Liver (tissue), 3 donors: ENCODE measurements around the gene SH3D19.

Source experiments
- EGR1 ChIP-seq, 2 donors: IDR thresholded peaks; 2 replicates each; pipeline ENCODE4 v1.6.1; 2016 to 2018; ENCODE audit warnings: antibody characterized with exemption in 2 of 2, low read depth in 2 of 2
- FOXA1 ChIP-seq: IDR thresholded peaks from 2 replicates; pipeline ENCODE4 v1.6.1; 2016; ENCODE audit warnings: antibody characterized with exemption
- GABPA ChIP-seq, 2 donors: IDR thresholded peaks in 1 of 2; conservative IDR thresholded peaks in 1 of 2; 2 replicates each; pipeline ENCODE4 v1.6.1; 2016; ENCODE audit warnings: antibody characterized with exemption in 2 of 2, mild to moderate bottlenecking in 1 of 2, moderate library complexity in 1 of 2
- JUND ChIP-seq, 2 donors: IDR thresholded peaks; 2 replicates each; pipeline ENCODE4 v1.6.1; 2016; ENCODE audit warnings: antibody characterized with exemption in 2 of 2
- MAX ChIP-seq: IDR thresholded peaks from 2 replicates; pipeline ENCODE4 v1.6.1; 2016; ENCODE audit warnings: antibody characterized with exemption
- NR2F2 ChIP-seq: IDR thresholded peaks from 2 replicates; pipeline ENCODE4 v1.6.1; 2016; ENCODE audit warnings: antibody characterized with exemption
- RAD21 ChIP-seq, 2 donors: IDR thresholded peaks; 2 replicates each; pipeline ENCODE4 v1.6.1; 2016; ENCODE audit warnings: antibody characterized with exemption in 2 of 2, mild to moderate bottlenecking in 2 of 2
- REST ChIP-seq: IDR thresholded peaks from 2 replicates; pipeline ENCODE4 v1.6.1; 2016; ENCODE audit warnings: antibody characterized with exemption, mild to moderate bottlenecking
- RXRA ChIP-seq, 2 donors: IDR thresholded peaks; 2 replicates each; pipeline ENCODE4 v1.6.1; 2017 to 2018; ENCODE audit warnings: antibody characterized with exemption in 2 of 2, mild to moderate bottlenecking in 1 of 2
- SP1 ChIP-seq: IDR thresholded peaks from 2 replicates; pipeline ENCODE4 v1.6.1; 2018; ENCODE audit warnings: antibody characterized with exemption, mild to moderate bottlenecking
- YY1 ChIP-seq: IDR thresholded peaks from 2 replicates; pipeline ENCODE4 v1.6.1; 2016; ENCODE audit warnings: antibody characterized with exemption, mild to moderate bottlenecking
- TF ChIP-seq, protein P1 (sequence below): fragments of 150-350 bp; IDR thresholded peaks from 2 replicates; pipeline ENCODE4 v1.5.1; 2017; ENCODE audit warnings: improper control_type of control experiment, low read depth, low read length; ENCODE audit not compliant: missing input control
- TF ChIP-seq, protein P2 (sequence below): IDR thresholded peaks from 2 replicates; pipeline ENCODE4 v1.6.1; 2016; ENCODE audit warnings: antibody characterized with exemption
- TF ChIP-seq, protein P3 (sequence below): IDR thresholded peaks from 2 replicates; pipeline ENCODE4 v1.6.1; 2016; ENCODE audit warnings: antibody characterized with exemption
- donor health status: healthy.
- donor health status: healthy.

DNA sequence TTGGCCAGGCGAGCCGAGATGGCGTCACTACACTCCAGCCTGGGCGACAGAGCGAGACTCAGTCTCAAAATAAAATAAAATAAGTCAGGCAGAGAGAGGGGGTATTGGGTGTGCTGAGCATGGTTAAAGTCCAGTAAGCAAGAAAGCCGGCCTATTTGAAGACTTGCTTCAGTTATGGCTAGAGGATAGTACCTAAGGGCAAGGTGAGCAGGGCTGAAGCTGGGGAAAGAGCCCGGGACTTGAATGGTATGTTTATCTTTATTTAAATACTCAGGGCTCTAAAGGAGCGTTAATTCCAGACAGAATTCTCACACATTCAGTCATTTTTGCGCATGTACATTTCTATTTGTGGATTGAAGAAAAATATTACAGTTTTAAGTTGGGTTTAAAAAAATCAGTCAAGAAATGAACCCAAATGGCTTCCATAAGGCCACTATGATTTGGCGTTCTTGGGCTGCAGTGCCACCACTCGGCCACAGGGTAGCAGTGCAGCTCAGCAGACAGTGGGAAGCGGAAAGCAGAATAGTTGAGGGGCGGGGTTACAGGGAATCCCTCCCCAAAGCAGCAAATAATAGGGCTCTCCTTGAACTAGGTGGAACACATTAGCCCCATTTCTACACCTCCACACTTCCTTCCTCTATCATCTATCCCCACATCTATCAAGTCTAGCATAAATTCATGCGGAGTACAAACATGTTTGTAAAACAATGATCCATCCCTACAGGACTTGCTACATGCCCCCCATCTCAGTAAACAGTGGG lies 37.2 kb upstream of the SH3D19 start:
- TF ChIP-seq, protein P1, sequence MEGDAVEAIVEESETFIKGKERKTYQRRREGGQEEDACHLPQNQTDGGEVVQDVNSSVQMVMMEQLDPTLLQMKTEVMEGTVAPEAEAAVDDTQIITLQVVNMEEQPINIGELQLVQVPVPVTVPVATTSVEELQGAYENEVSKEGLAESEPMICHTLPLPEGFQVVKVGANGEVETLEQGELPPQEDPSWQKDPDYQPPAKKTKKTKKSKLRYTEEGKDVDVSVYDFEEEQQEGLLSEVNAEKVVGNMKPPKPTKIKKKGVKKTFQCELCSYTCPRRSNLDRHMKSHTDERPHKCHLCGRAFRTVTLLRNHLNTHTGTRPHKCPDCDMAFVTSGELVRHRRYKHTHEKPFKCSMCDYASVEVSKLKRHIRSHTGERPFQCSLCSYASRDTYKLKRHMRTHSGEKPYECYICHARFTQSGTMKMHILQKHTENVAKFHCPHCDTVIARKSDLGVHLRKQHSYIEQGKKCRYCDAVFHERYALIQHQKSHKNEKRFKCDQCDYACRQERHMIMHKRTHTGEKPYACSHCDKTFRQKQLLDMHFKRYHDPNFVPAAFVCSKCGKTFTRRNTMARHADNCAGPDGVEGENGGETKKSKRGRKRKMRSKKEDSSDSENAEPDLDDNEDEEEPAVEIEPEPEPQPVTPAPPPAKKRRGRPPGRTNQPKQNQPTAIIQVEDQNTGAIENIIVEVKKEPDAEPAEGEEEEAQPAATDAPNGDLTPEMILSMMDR: peak; percentile 99
- TF ChIP-seq FOXA1: no peak
- TF ChIP-seq REST: no peak
- no peak for TF ChIP-seq SP1
- peak; percentile 99 for TF ChIP-seq RAD21 (IDR thresholded peaks at IDR 0.05)
- TF ChIP-seq, protein P2, sequence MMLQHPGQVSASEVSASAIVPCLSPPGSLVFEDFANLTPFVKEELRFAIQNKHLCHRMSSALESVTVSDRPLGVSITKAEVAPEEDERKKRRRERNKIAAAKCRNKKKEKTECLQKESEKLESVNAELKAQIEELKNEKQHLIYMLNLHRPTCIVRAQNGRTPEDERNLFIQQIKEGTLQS: no peak
- TF ChIP-seq EGR1 (IDR thresholded peaks at IDR 0.05; ENCODE audit: low read depth in 2 of 2): no peak
- no peak for TF ChIP-seq NR2F2
- no peak for TF ChIP-seq GABPA (IDR thresholded peaks at IDR 0.05 in 1 of 2, conservative IDR thresholded peaks at IDR 0.05 in 1 of 2)
- TF ChIP-seq MAX: no peak
- TF ChIP-seq, protein P3, sequence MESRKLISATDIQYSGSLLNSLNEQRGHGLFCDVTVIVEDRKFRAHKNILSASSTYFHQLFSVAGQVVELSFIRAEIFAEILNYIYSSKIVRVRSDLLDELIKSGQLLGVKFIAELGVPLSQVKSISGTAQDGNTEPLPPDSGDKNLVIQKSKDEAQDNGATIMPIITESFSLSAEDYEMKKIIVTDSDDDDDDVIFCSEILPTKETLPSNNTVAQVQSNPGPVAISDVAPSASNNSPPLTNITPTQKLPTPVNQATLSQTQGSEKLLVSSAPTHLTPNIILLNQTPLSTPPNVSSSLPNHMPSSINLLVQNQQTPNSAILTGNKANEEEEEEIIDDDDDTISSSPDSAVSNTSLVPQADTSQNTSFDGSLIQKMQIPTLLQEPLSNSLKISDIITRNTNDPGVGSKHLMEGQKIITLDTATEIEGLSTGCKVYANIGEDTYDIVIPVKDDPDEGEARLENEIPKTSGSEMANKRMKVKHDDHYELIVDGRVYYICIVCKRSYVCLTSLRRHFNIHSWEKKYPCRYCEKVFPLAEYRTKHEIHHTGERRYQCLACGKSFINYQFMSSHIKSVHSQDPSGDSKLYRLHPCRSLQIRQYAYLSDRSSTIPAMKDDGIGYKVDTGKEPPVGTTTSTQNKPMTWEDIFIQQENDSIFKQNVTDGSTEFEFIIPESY: no peak
- peak; percentile 26 to 74 for TF ChIP-seq RXRA (IDR thresholded peaks at IDR 0.05)
- no peak for TF ChIP-seq JUND (IDR thresholded peaks at IDR 0.05)
- TF ChIP-seq YY1: peak; percentile 60
